ENCODE results near the gene MGAM2. TPM values are rescaled to one million over a fixed set of nuclear protein-coding genes. Genes with fewer than 3 reads are reported as not detected.

MGAM2 gene
- total and polyA plus RNA-seq, 2 of the 8 experiments (the other 6 are each of a cell fraction or from before 2014, with no cell fraction given) = 0.02 TPM; not detected in 1

GRCh38 chr7:142142702-142143101 is 31.2 kb downstream of the MGAM2 start:
- H3K23me2 ChIP-seq (ENCODE audit: low read depth, low read length) = no peaks in the 10 kb centered on the region
- H4K20me1 ChIP-seq (replicated peaks in 1 of 2; ENCODE audit: control insufficient read depth in 1 of 2, insufficient read depth in 2 of 2, low read length in 2 of 2) = no peaks in the 10 kb centered on the region
- no peak overlapping the region for H2AK5ac ChIP-seq (ENCODE audit: low read depth, low read length)
- H2BK5ac ChIP-seq (ENCODE audit: low read depth, low read length) = no peak overlapping the region
- H3K4me3 ChIP-seq (ENCODE audit: extremely low read depth in 1 of 4, insufficient read depth in 2 of 4, low read depth in 3 of 4, low read length in 4 of 4) = no peak overlapping the region
- WGBS, 2 experiments (ENCODE audit: extremely low coverage in 1 of 2, insufficient coverage in 1 of 2, insufficient read length in 1 of 2, insufficient replicate concordance in 2 of 2, low coverage in 1 of 2, low lambda C conversion rate in 2 of 2, missing lambda C conversion rate in 1 of 2) = 95% methylated on average over 8 of the region's 8 CpGs; no CpG with 5 or more reads in 1 of the 2 experiments
- no peak overlapping the region for H2BK15ac ChIP-seq (ENCODE audit: low read length)
- no peak overlapping the region for H3K56ac ChIP-seq (replicated peaks; ENCODE audit: insufficient read length, low read depth, low read length)
- no peak overlapping the region for H3K27ac ChIP-seq (ENCODE audit: low read depth, low read length)
- no peaks in the 10 kb centered on the region for H3K79me1 ChIP-seq (ENCODE audit: low read depth, low read length)
- H3K14ac ChIP-seq (ENCODE audit: insufficient read length) = no peak overlapping the region
- H2BK120ac ChIP-seq (replicated peaks; ENCODE audit: low read depth, low read length) = no peak overlapping the region
- no peak overlapping the region for H2AFZ ChIP-seq (ENCODE audit: low read length)
- DNase-seq (ENCODE audit: low read depth in 1 of 2, low spot score in 2 of 2) = no peak
- no peak overlapping the region for H4K8ac ChIP-seq (ENCODE audit: extremely low read depth, insufficient read depth, low read length)
- ChIA-PET CTCF (ENCODE audit: partially characterized antibody) (interaction anchor here (0.7 to 1.7 kb wide), 2 partner anchors 11 to 156 kb away, joined by 3 read pairs; no protein-coding TSS in a partner anchor), POLR2A (ENCODE audit: partially characterized antibody) (no interaction called here)
- H3K27me3 ChIP-seq (replicated peaks in 1 of 4; ENCODE audit: control insufficient read depth in 3 of 4, extremely low read depth in 1 of 4, insufficient read depth in 3 of 4, low read length in 3 of 4) = no peaks in the 10 kb centered on the region
- no peak overlapping the region for H2BK12ac ChIP-seq (ENCODE audit: low read depth, low read length)
- H3K9me3 ChIP-seq (ENCODE audit: insufficient read depth in 2 of 2, low read depth in 1 of 2, low read length in 1 of 2) = no peaks in the 10 kb centered on the region
- TF ChIP-seq POLR2A (IDR thresholded peaks at IDR 0.05; ENCODE audit: control extremely low read depth in 1 of 2, low read depth in 2 of 2, low read length in 2 of 2) = no peak
- TF ChIP-seq MAFK (IDR thresholded peaks at IDR 0.05; ENCODE audit: low read depth, low read length) = peak; percentile 80
- TF ChIP-seq BACH1 (IDR thresholded peaks at IDR 0.05; ENCODE audit: low read length) = peak; percentile 97
- H3K4me2 ChIP-seq (ENCODE audit: insufficient read depth in 1 of 2, low read depth in 2 of 2, low read length in 2 of 2) = no peak overlapping the region
- no peak overlapping the region for H3K18ac ChIP-seq (ENCODE audit: extremely low read depth, low read length)
- H3K4ac ChIP-seq (replicated peaks; ENCODE audit: insufficient read length, low read depth, low read length) = no peak overlapping the region
- no peaks in the 10 kb centered on the region for H3K79me2 ChIP-seq (ENCODE audit: control insufficient read depth in 1 of 2, insufficient read depth in 2 of 2, low read length in 2 of 2)
- peaks cover 0 to 8% (median 1%) of the 10 kb centered on the region in 4 experiments; a peak in 3 of 7 replicates for H3K4me1 ChIP-seq (replicated peaks in 1 of 4; ENCODE audit: control insufficient read depth in 3 of 4, insufficient read depth in 4 of 4, low read length in 3 of 4)
- no peak overlapping the region for H4K91ac ChIP-seq (replicated peaks; ENCODE audit: insufficient read length, low read length)
- H3K23ac ChIP-seq (ENCODE audit: insufficient read length) = no peak overlapping the region
- no peak overlapping the region for H2BK20ac ChIP-seq (ENCODE audit: low read length)
- H3K9ac ChIP-seq (replicated peaks in 1 of 4; ENCODE audit: extremely low read depth in 1 of 4, low read depth in 3 of 4, low read length in 3 of 4) = no peak overlapping the region
- no peak overlapping the region for H4K5ac ChIP-seq (ENCODE audit: insufficient read length, low read depth, low read length)
- no peaks in the 10 kb centered on the region for H3K36me3 ChIP-seq (ENCODE audit: control insufficient read depth in 2 of 4, insufficient read depth in 4 of 4, low read length in 3 of 4)
- FAIRE-seq = no peak

All from H1 (cell line).